Loucy (cell line): ENCODE data around the gene ZRANB2.

Source experiments
- H2AFZ ChIP-seq: fragments of 200-600 bp; sonication (generic); 2 replicates; pipeline ENCODE4 v1.6.0; 2016; ENCODE audit warnings: antibody characterized with exemption, mild to moderate bottlenecking, low read length, moderate library complexity
- H3F3A ChIP-seq: fragments of 200-600 bp; 2 replicates; pipeline ENCODE4 v1.6.0; 2016; ENCODE audit warnings: antibody characterized with exemption, low read depth, mild to moderate bottlenecking
- H3K27me3 ChIP-seq: fragments of 200-600 bp; sonication (generic); 2 replicates; pipeline ENCODE4 v1.6.1; 2014; ENCODE audit warnings: low read length, mild to moderate bottlenecking; ENCODE audit not compliant: insufficient read depth, poor library complexity, severe bottlenecking
- H3K36me3 ChIP-seq: fragments of 200-600 bp; sonication (generic); 2 replicates; pipeline ENCODE4 v1.6.1; 2016; ENCODE audit warnings: low read length; ENCODE audit not compliant: insufficient read depth
- H3K4me1 ChIP-seq: fragments of 200-600 bp; sonication (generic); 2 replicates; pipeline ENCODE4 v1.5.1; 2014; ENCODE audit warnings: low read length, mild to moderate bottlenecking; ENCODE audit not compliant: insufficient read depth, poor library complexity, severe bottlenecking
- H3K4me2 ChIP-seq: fragments of 200-600 bp; sonication (generic); 2 replicates; pipeline ENCODE4 v1.6.0; 2014; ENCODE audit warnings: antibody characterized with exemption, low read length, low read depth, mild to moderate bottlenecking; ENCODE audit not compliant: poor library complexity, severe bottlenecking
- H3K4me3 ChIP-seq: fragments of 200-600 bp; sonication (generic); 2 replicates; pipeline ENCODE4 v1.5.1; 2014; ENCODE audit warnings: low read length, mild to moderate bottlenecking, mixed read lengths; ENCODE audit not compliant: poor library complexity, severe bottlenecking
- H3K79me2 ChIP-seq: fragments of 200-600 bp; sonication (generic); 2 replicates; pipeline ENCODE4 v1.6.1; 2014; ENCODE audit warnings: low read length; ENCODE audit not compliant: insufficient read depth
- H3K9ac ChIP-seq: fragments of 200-600 bp; sonication (generic); 2 replicates; pipeline ENCODE4 v1.6.0; 2014; ENCODE audit warnings: mild to moderate bottlenecking, low read depth, low read length, moderate library complexity; ENCODE audit not compliant: poor library complexity, severe bottlenecking
- H3K9me2 ChIP-seq: fragments of 200-600 bp; sonication (generic); replicated peaks from 2 replicates; pipeline ENCODE4 v1.6.1; 2016; ENCODE audit warnings: low read depth, low read length, mixed read lengths
- H3K9me3 ChIP-seq: fragments of 200-600 bp; sonication (generic); 2 replicates; pipeline ENCODE4 v1.6.1; 2014; ENCODE audit warnings: mild to moderate bottlenecking, antibody characterized with exemption, low read length, low read depth; ENCODE audit not compliant: insufficient read depth
- H4K20me1 ChIP-seq: fragments of 200-600 bp; sonication (generic); 2 replicates; pipeline ENCODE4 v1.6.0; 2014; ENCODE audit warnings: antibody characterized with exemption, low read length, mild to moderate bottlenecking; ENCODE audit not compliant: insufficient read depth, poor library complexity, severe bottlenecking
- CTCF ChIP-seq: fragments of 200-600 bp; sonication (generic); conservative IDR thresholded peaks from 2 replicates; pipeline ENCODE4 v1.5.1; 2014; ENCODE audit warnings: mild to moderate bottlenecking, antibody characterized with exemption, low read length
- EZH2phosphoT487 ChIP-seq: fragments of 200-600 bp; IDR thresholded peaks from 2 replicates; pipeline ENCODE4 v1.6.1; 2018; ENCODE audit warnings: antibody characterized with exemption, mild to moderate bottlenecking, moderate library complexity, borderline replicate concordance

The ZRANB2 gene

GRCh38 chr1:71039661-71040262, 41.1 kb downstream of the ZRANB2 start:
- peaks cover 60% of the 10 kb centered on the region for H3K4me1 ChIP-seq
- TF ChIP-seq EZH2phosphoT487: no peak
- TF ChIP-seq CTCF: no peak
- peaks cover 39% of the 10 kb centered on the region for H3K79me2 ChIP-seq
- H4K20me1 ChIP-seq: peaks cover 10% of the 10 kb centered on the region
- 0 out of 2 replicates have a peak, but pooled peaks cover 3% of the 10 kb centered on the region for H3K36me3 ChIP-seq
- H3K4me2 ChIP-seq: peak overlapping the region; percentile 75
- no peak overlapping the region for H3K4me3 ChIP-seq
- H2AFZ ChIP-seq: no peak overlapping the region
- H3K27me3 ChIP-seq: no peaks in the 10 kb centered on the region
- H3F3A ChIP-seq: no peaks in the 10 kb centered on the region
- H3K9me3 ChIP-seq: no peaks in the 10 kb centered on the region
- no peaks in the 10 kb centered on the region for H3K9me2 ChIP-seq
- no peak overlapping the region for H3K9ac ChIP-seq

GRCh38 chr1:71038942-71039341, 41.9 kb downstream of the ZRANB2 start:
- H3K4me1 ChIP-seq: peaks cover 57% of the 10 kb centered on the region
- H3K36me3 ChIP-seq: 0 out of 2 replicates have a peak, but pooled peaks cover 3% of the 10 kb centered on the region
- no peak overlapping the region for H3K4me3 ChIP-seq
- H2AFZ ChIP-seq: no peak overlapping the region
- H3K9me3 ChIP-seq: no peaks in the 10 kb centered on the region
- H3K9me2 ChIP-seq: no peaks in the 10 kb centered on the region
- no peak overlapping the region for H3K9ac ChIP-seq
- peaks cover 35% of the 10 kb centered on the region; the same call in 1 of the 2 replicates for H3K79me2 ChIP-seq
- no peaks in the 10 kb centered on the region for H3K27me3 ChIP-seq
- H3F3A ChIP-seq: no peaks in the 10 kb centered on the region
- TF ChIP-seq CTCF: no peak
- no peak for TF ChIP-seq EZH2phosphoT487
- H4K20me1 ChIP-seq: peaks cover 9% of the 10 kb centered on the region
- H3K4me2 ChIP-seq: peak overlapping the region; percentile 37

- Histone ChIP-seq H3K9ac (no peak overlapping the region), H3K79me2 (peaks cover 26% of the 10 kb centered on the region; the same call in 1 of the 2 replicates), H3F3A (no peaks in the 10 kb centered on the region), H3K4me2 (no peak overlapping the region), H3K9me2 (no peaks in the 10 kb centered on the region), H3K9me3 (no peaks in the 10 kb centered on the region), H3K36me3 (0 out of 2 replicates have a peak, but pooled peaks cover 3% of the 10 kb centered on the region), H3K27me3 (no peaks in the 10 kb centered on the region), H3K4me3 (no peak overlapping the region), H2AFZ (no peak overlapping the region), H4K20me1 (peaks cover 9% of the 10 kb centered on the region), H3K4me1 (peaks cover 49% of the 10 kb centered on the region)
- TF ChIP-seq CTCF (no peak), EZH2phosphoT487 (no peak)
These were observed 42.8 kb downstream of the ZRANB2 start for GRCh38 chr1:71037829-71038620.
